Fibroblast of skin of back (primary cell): ENCODE results near the gene ENG.
"Not testable (repeated sequence)": the region's sequence is repeated elsewhere in the genome, so short reads cannot be mapped to it uniquely, and the experiment has no call there.

ENCODE experiments used
- DNase-seq: peaks from one replicate; pipeline ENCODE4 v3.0.0-alpha.2; 2013

Gene ENG

GRCh38 chr9:127878652-127879390 is 24.4 kb upstream of the ENG start:
- no peak for DNase-seq

GRCh38 chr9:127878001-127878651 is 23.7 kb upstream of the ENG start:
- DNase-seq, result no peak

- peak; percentile 65 for DNase-seq
These were observed 23.1 kb upstream of the ENG start, which contains the start of gene AK1 for GRCh38 chr9:127877566-127877998. Gene AK1 (minus strand): TSS chr9:127877675. CDS start chr9:127874617, 3,058 bp downstream.

- DNase-seq, result no peak
These were observed 22.5 kb upstream of the ENG start for GRCh38 chr9:127876764-127877562.

- no peak for DNase-seq
These were observed 21.7 kb upstream of the ENG start for GRCh38 chr9:127876026-127876763.

GRCh38 chr9:127875306-127875966 is 21.0 kb upstream of the ENG start:
- peak; percentile 48 for DNase-seq

GRCh38 chr9:127874301-127875221 is 20.1 kb upstream of the ENG start:
- no peak for DNase-seq

GRCh38 chr9:127873886-127874285 is 19.4 kb upstream of the ENG start:
- DNase-seq, result no peak

GRCh38 chr9:127873223-127873691 is 18.8 kb upstream of the ENG start:
- no peak for DNase-seq

GRCh38 chr9:127872369-127873222 is 18.1 kb upstream of the ENG start:
- DNase-seq, result no peak

GRCh38 chr9:127871531-127871930 is 17.1 kb upstream of the ENG start:
- no peak for DNase-seq

- DNase-seq, result no peak
These were observed 16.4 kb upstream of the ENG start for GRCh38 chr9:127870887-127871286.

GRCh38 chr9:127870153-127870491 is 15.7 kb upstream of the ENG start:
- DNase-seq, result not testable (repeated sequence)

GRCh38 chr9:127869310-127870152 is 15.1 kb upstream of the ENG start:
- DNase-seq, result peak; percentile 76

GRCh38 chr9:127868278-127868902 is 13.9 kb upstream of the ENG start:
- no peak for DNase-seq

GRCh38 chr9:127867356-127868277 is 13.2 kb upstream of the ENG start:
- no peak for DNase-seq

GRCh38 chr9:127866535-127866934 is 12.1 kb upstream of the ENG start:
- DNase-seq, result no peak
